Stimulated activated CD4-positive, alpha-beta T cell treated with anti-CD3 and anti-CD28 coated beads, Interleukin-1b, Interleukin-23, amount 100 ng/mL, for 24 hours (primary cell): ENCODE data around the gene DHDH.

Experiments
- DNase-seq, 4 experiments: peaks; one replicate each; pipeline ENCODE4 v3.0.0-alpha.2; 2020; ENCODE audit warnings: low read depth in 4 of 4, low spot score in 1 of 4

DHDH gene

GRCh38 chr19:48946463-48947257 lies 13.2 kb downstream of the DHDH start:
- DNase-seq: no peak

DNA sequence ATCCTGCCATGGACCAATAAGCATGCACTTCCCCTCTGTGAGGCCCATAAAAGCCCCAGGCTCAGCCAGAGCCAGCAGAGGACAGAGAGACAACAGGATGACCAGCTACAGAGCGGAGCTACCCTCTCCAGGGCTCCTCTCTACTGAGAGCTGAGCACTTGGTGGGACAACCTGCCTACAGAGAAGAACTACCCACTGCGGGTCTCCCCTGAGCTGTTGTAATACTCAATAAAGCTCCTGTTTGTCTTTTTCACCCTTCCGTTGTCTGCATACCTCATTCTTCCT lies 13.7 kb downstream of the DHDH start:
- no peak for DNase-seq

GRCh38 chr19:48950159-48950558 lies 16.7 kb downstream of the DHDH start:
- no peak for DNase-seq

GRCh38 chr19:48950830-48951519 lies 17.5 kb downstream of the DHDH start:
- DNase-seq: no peak

GRCh38 chr19:48953141-48953540 lies 19.6 kb downstream of the DHDH start:
- no peak for DNase-seq

GRCh38 chr19:48953990-48954594 lies 20.6 kb downstream of the DHDH start:
- no peak for DNase-seq

DNA sequence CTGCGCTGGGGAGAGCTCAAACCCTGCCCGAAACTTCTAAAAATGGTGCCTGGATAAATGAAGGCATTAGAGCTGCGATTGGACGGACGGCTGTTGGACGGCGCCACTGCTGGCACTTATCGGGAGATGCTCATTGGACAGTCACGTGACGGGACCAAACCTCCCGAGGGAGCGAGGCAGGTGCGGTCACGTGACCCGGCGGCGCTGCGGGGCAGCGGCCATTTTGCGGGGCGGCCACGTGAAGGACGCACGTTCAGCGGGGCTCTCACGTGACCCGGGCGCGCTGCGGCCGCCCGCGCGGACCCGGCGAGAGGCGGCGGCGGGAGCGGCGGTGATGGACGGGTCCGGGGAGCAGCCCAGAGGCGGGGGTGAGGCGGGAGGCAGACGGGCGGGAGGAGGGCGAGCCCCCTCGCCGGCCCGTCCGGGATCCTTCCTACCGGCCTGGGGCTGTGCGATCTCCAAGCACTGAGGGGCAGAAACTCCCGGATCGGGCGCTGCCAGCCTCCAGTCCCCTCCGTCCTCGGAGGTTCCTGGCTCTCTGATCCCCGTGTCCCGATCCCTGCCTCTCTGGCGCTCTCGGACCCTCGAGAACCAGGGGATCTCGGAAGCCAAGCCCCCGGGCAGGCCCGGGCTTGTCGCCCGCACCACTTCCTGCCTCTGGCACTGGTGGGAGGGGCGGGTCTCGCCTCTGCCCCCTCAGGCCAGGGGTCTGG lies 21.3 kb downstream of the DHDH start, which contains the start of gene BAX:
BAX (plus strand) TSS at position 281 of the 713 bp plus-strand sequence; CDS start at position 335, 54 bp downstream.
- peak; percentile 83 to 97 (median 90) for DNase-seq

DNA sequence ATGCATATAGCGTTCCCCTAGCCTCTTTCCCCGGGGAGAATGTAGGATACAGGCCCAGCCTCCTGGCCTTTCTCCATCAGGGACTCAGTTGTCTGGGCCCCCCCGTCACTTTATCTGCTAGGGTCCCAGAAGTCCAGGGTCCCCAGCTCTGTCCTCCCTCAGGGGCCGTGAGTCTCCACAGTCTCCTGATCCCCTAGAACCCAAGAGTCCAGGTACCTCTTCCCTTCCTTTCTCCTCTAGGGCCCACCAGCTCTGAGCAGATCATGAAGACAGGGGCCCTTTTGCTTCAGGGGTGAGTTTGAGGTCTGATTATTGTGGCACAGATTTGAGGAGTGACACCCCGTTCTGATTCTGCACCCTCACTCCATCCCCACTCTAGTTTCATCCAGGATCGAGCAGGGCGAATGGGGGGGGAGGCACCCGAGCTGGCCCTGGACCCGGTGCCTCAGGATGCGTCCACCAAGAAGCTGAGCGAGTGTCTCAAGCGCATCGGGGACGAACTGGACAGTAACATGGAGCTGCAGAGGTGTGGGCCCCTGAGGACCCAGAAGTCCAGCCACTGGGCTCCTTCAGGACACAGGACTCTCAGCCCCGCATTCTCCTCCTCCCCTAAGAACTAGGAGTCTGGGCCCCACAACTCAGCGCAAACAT lies 21.9 kb downstream of the DHDH start:
- no peak for DNase-seq

GRCh38 chr19:48958006-48958405 lies 24.5 kb downstream of the DHDH start:
- no peak for DNase-seq

DNA sequence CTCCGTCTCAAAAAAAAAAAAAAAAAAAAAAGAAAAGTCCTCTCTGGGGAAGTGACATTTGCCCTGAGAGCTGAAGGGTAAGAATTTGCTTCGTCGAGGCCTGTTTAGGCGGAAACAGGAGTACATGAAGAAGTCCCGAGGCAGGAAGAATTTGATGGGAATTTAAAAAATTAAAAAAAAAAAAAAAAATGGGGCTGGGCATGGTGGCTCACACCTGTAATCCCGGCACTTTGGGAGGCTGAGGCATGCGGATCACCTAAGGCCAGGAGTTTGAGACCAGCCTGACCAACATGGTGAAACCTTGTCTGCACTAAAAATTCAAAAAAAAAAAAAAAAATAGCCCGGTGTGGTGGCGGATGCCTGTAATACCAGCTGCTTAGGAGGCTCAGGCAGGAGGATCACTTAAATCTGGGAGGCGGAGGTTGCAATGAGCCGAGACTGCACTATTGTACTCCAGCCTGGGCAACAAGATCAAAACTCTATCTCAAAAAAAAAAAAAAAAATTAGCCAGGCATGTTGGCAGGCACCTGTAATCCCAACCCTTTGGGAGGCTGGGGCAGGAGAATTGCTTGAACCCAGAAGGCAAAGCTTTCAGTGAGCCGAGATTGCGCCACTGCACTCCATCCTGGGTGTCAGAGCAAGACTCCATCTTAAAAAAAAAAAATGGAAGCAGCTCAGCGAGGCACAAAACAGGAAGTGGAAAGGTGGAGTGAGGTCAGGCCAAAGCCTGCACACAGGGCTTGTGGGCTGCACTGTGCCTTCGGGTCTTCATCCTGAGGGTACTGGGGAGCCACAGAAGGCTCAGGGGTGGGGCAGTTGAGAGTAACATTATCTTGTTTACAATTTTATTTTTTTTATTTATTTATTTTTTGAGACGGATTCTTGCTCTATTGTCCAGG lies 26.1 kb downstream of the DHDH start:
- DNase-seq: no peak

DNA sequence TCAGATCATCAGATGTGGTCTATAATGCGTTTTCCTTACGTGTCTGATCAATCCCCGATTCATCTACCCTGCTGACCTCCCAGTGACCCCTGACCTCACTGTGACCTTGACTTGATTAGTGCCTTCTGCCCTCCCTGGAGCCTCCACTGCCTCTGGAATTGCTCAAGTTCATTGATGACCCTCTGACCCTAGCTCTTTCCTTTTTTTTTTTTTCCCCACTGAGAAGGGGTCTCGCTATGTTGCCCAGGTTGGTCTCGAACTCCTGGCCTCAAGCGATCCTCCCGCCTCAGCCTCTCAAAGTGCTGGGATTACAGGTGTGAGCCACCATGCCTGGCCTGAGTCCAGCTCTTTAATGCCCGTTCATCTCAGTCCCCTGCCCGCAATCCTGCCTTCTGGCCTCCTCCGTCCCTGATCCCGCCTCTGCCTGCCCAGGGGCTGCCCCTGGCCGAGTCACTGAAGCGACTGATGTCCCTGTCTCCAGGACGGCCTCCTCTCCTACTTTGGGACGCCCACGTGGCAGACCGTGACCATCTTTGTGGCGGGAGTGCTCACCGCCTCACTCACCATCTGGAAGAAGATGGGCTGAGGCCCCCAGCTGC lies 27.7 kb downstream of the DHDH start:
- no peak for DNase-seq

DNA sequence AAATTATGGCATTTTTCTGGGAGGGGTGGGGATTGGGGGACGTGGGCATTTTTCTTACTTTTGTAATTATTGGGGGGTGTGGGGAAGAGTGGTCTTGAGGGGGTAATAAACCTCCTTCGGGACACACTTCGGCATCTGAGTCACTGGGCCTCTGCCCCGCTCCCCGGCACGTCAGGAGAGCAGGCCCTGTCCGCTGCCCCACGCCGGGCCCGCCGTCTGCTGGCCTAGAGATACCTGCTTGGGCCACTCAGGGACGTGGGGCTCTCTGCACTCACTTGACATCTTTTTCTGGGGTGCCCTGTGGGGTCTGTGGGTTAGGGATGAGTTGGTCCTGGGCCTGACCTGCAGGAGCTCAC lies 28.2 kb downstream of the DHDH start:
- no peak for DNase-seq

GRCh38 chr19:48962029-48962848 lies 28.7 kb downstream of the DHDH start:
- DNase-seq: no peak

GRCh38 chr19:48962849-48963165 lies 29.3 kb downstream of the DHDH start:
- DNase-seq: no peak

DNA sequence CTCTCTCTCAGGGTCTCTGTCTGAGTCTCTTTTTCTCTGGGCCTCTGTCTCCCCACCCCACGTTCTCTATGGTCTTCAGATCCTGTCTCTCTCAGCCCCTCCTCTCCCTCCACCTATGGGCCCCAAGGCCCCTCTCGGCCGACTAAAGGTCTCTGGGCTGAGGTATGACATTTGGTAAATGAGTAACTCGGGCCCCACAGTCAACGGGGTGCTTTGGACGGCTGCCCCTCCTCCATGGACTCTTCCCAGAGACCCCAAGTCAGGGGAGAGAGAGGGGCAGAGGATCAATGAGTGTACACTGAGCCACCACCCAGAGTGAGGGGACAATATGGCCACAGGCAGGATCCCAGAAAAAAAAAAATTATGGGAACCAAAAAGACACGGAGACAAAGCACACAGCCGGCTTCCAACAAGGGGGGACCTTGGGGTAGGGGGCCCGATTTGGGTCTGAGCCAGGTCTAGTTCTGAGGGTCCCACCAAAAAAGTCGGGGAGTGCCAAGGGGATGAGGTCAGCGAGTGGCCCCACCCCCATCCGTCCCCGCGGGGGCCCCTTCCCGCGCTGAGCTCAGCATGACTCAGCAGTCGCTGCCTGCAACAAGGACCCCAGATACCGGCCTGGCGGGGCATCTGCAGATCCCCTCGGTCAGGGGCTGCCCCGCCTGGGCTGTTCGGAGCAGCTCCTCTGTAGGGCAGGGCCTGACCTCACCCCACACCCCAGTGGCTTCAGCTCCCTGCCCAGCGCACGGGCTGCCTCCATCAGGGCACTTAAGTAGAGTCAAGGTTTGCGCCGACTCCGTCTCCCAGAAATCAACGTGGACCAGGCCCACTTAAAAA lies 30.1 kb downstream of the DHDH start:
- peak in 3 of 4 experiments; percentile 32 to 62 (median 58) for DNase-seq

DNA sequence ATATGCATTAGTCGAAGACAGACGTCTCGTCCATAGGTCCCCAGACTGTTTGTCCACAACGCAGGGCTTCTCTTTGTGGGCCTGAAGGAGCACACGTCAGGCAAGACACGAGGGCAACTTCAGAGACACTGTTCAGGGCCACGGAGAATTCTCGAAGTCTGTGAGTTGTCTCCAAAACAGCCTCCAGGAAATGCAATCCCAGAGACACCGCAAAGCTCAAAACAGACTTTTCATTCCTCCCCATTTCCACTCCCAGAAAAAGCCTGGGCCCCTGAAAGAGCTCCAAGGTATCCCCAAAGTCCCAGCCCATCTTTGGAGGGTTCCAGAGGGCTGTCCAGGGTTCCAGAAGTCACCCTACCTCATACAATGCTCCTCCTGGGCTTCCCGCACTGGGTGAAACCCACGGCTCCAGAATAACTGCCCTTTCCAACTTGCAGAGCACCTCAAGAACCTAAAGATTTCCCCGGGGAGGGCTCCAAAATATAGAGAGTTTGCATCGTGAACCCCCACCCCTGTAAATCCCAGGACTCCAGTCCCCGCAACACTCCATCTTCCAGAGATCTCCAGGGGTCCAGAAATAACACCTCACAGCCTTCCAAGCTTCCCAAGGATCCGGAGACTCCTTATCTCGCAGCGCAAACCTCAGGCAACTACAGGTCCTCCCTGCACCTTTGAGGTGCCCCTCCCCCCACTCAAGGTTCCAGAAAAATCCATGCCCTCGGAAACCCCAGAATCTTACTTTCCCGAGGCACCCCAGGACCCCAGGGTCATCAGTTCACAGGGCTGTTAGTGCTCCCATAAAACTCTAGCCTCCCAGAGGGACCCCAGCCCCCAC lies 30.9 kb downstream of the DHDH start:
- DNase-seq: no peak

DNA sequence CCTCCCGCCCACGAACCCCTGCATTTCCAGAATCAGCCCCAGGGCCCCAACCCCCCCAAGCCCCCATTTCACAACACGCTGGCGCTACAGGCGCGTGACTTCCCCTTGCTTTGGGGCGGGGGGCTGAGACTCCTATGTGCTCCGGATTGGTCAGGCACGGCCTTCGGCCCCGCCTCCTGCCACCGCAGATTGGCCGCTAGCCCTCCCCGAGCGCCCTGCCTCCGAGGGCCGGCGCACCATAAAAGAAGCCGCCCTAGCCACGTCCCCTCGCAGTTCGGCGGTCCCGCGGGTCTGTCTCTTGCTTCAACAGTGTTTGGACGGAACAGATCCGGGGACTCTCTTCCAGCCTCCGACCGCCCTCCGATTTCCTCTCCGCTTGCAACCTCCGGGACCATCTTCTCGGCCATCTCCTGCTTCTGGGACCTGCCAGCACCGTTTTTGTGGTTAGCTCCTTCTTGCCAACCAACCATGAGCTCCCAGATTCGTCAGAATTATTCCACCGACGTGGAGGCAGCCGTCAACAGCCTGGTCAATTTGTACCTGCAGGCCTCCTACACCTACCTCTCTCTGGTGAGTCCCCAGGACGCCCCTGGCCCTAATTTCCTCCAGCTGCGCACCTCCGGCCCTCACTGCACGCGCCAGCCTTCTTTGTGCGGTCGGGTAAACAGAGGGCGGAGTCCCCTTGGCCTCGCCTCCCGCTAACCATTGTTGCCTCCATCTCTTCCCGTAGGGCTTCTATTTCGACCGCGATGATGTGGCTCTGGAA lies 31.7 kb downstream of the DHDH start, which contains the start of gene FTL:
FTL (plus strand) TSS at position 270 of the 766 bp plus-strand sequence; CDS start at position 469, 199 bp downstream.
- DNase-seq: peak; percentile 71 to 93 (median 82)
